HepG2 (cell line): ENCODE measurements around the gene DNM3. TPM values are rescaled to one million over a fixed set of nuclear protein-coding genes. Genes with fewer than 3 reads are reported as not detected.
A peak's percentile ranks its signal among the peaks of the same experiment; 100 is the strongest.

Experiments
- ASH2L ChIP-seq: fragments of 300-600, 200-600 bp; sonication (generic); IDR thresholded peaks from 2 replicates; pipeline ENCODE4 v1.7.0; 2017; ENCODE audit warnings: low read depth, mild to moderate bottlenecking, moderate library complexity, mixed read lengths, low read length; ENCODE audit not compliant: insufficient read length
- BHLHE40 ChIP-seq: IDR thresholded peaks from 2 replicates; pipeline ENCODE4 v1.6.1; 2011; ENCODE audit warnings: low read length, improper control_type of control experiment
- BRF2 ChIP-seq: sonication (generic); formaldehyde crosslinking; IDR thresholded peaks from 2 replicates; pipeline ENCODE4 v1.8.1; 2022; ENCODE audit warnings: mild to moderate bottlenecking, missing genetic modification reagents
- CBX5 ChIP-seq: sonication (generic); formaldehyde crosslinking; IDR thresholded peaks from 2 replicates; pipeline ENCODE4 v1.4.0; 2020; ENCODE audit warnings: missing genetic modification reagents, borderline replicate concordance
- CSRNP2 ChIP-seq: sonication (generic); formaldehyde crosslinking; conservative IDR thresholded peaks from 2 replicates; pipeline ENCODE4 v1.8.0; 2022; ENCODE audit warnings: low read depth, missing genetic modification reagents
- GMEB2 ChIP-seq: IDR thresholded peaks from 2 replicates; pipeline ENCODE4 v1.6.1; 2016; ENCODE audit warnings: missing biosample characterization, missing genetic modification reagents, low read depth
- HCFC1 ChIP-seq: fragments of 150-350 bp; IDR thresholded peaks from 2 replicates; pipeline ENCODE4 v1.6.1; 2014; ENCODE audit warnings: low read depth, low read length
- HDAC2 ChIP-seq: sonication (generic); formaldehyde crosslinking; IDR thresholded peaks from 2 replicates; pipeline ENCODE4 v1.4.0; 2020; ENCODE audit warnings: missing genetic modification reagents
- HNRNPLL ChIP-seq: fragments of 200-400 bp; formaldehyde crosslinking; IDR thresholded peaks from 2 replicates; pipeline ENCODE4 v1.6.1; 2017; ENCODE audit warnings: mild to moderate bottlenecking, low read depth, low read length; ENCODE audit not compliant: poor library complexity, severe bottlenecking
- KDM5B ChIP-seq: sonication (generic); formaldehyde crosslinking; IDR thresholded peaks from 2 replicates; pipeline ENCODE4 v1.4.0; 2020; ENCODE audit warnings: missing genetic modification reagents, mild to moderate bottlenecking, borderline replicate concordance
- KLF15 ChIP-seq: sonication (generic); formaldehyde crosslinking; IDR thresholded peaks from 2 replicates; pipeline ENCODE4 v1.8.1; 2023; ENCODE audit warnings: borderline replicate concordance, mild to moderate bottlenecking, inconsistent platforms, missing genetic modification reagents, mixed read lengths
- LCORL ChIP-seq, 2 experiments: fragments of 450-650 bp in 1 of 2; sonication (generic) in 1 of 2; formaldehyde crosslinking in 1 of 2; IDR thresholded peaks; 2 replicates each; pipeline versions ENCODE4 v1.5.0 to v1.6.1; 2017 to 2020; ENCODE audit warnings: antibody characterized with exemption in 1 of 2, missing genetic modification reagents in 1 of 2
- NKX3-1 ChIP-seq: sonication (generic); formaldehyde crosslinking; IDR thresholded peaks from 2 replicates; pipeline ENCODE4 v1.5.0; 2020; ENCODE audit warnings: missing genetic modification reagents
- NR2F6 ChIP-seq, 2 experiments: IDR thresholded peaks; 2 replicates each; pipeline ENCODE4 v1.6.1; 2016; ENCODE audit warnings: antibody characterized with exemption in 1 of 2, mild to moderate bottlenecking in 1 of 2
- PPARG ChIP-seq: conservative IDR thresholded peaks from 2 replicates; pipeline ENCODE4 v1.6.1; 2016; ENCODE audit warnings: missing biosample characterization, missing genetic modification reagents
- RFXANK ChIP-seq: IDR thresholded peaks from 2 replicates; pipeline ENCODE4 v1.6.1; 2016
- SCMH1 ChIP-seq: sonication (generic); formaldehyde crosslinking; IDR thresholded peaks from 2 replicates; pipeline ENCODE4 v1.9.0; 2021; ENCODE audit warnings: missing genetic modification reagents, mild to moderate bottlenecking, borderline replicate concordance
- SNRNP70 ChIP-seq: fragments of 200-400 bp; formaldehyde crosslinking; IDR thresholded peaks from 2 replicates; pipeline ENCODE4 v1.6.1; 2017; ENCODE audit warnings: mild to moderate bottlenecking, low read depth, low read length, moderate library complexity
- TARDBP ChIP-seq: sonication (generic); formaldehyde crosslinking; IDR thresholded peaks from 2 replicates; pipeline ENCODE4 v1.8.0; 2022; ENCODE audit warnings: mild to moderate bottlenecking, missing genetic modification reagents
- TBX2 ChIP-seq: sonication (generic); formaldehyde crosslinking; IDR thresholded peaks from 2 replicates; pipeline ENCODE4 v1.5.0; 2020; ENCODE audit warnings: missing genetic modification reagents, mild to moderate bottlenecking, borderline replicate concordance
- TSC22D2 ChIP-seq: sonication (generic); formaldehyde crosslinking; IDR thresholded peaks from 2 replicates; pipeline ENCODE4 v1.5.1; 2020; ENCODE audit warnings: missing genetic modification reagents, mild to moderate bottlenecking, borderline replicate concordance
- YEATS4 ChIP-seq: sonication (generic); formaldehyde crosslinking; IDR thresholded peaks from 2 replicates; pipeline ENCODE4 v1.4.0; 2020; ENCODE audit warnings: missing genetic modification reagents, borderline replicate concordance
- ZNF17 ChIP-seq: sonication (generic); formaldehyde crosslinking; IDR thresholded peaks from 2 replicates; pipeline ENCODE4 v1.5.0; 2020; ENCODE audit warnings: mild to moderate bottlenecking, missing genetic modification reagents
- ZNF432 ChIP-seq: sonication (generic); formaldehyde crosslinking; IDR thresholded peaks from 2 replicates; pipeline ENCODE4 v1.5.0; 2020; ENCODE audit warnings: missing genetic modification reagents, mild to moderate bottlenecking, borderline replicate concordance
- ZNF501 ChIP-seq: sonication (generic); formaldehyde crosslinking; IDR thresholded peaks from 2 replicates; pipeline ENCODE4 v1.5.1; 2020; ENCODE audit warnings: mild to moderate bottlenecking, moderate library complexity, missing genetic modification reagents
- ZNF543 ChIP-seq: sonication (generic); formaldehyde crosslinking; IDR thresholded peaks from 2 replicates; pipeline ENCODE4 v1.4.0; 2020; ENCODE audit warnings: mild to moderate bottlenecking, missing genetic modification reagents
- ZNF616 ChIP-seq: sonication (generic); formaldehyde crosslinking; IDR thresholded peaks from 2 replicates; pipeline ENCODE4 v1.5.0; 2020; ENCODE audit warnings: low read depth, mild to moderate bottlenecking, missing genetic modification reagents
- ZNF660 ChIP-seq: sonication (generic); formaldehyde crosslinking; IDR thresholded peaks from 2 replicates; pipeline ENCODE4 v1.5.1; 2020; ENCODE audit warnings: mild to moderate bottlenecking, low read depth, missing genetic modification reagents, borderline replicate concordance
- ZNF674 ChIP-seq: sonication (generic); formaldehyde crosslinking; IDR thresholded peaks from 2 replicates; pipeline ENCODE4 v1.5.0; 2020; ENCODE audit warnings: low read depth, mild to moderate bottlenecking, missing genetic modification reagents
- polyA plus RNA-seq, 8 experiments: library from polyadenylated mRNA; depleted of rRNA in 3 of 8; stranded (reverse) in 7 of 8; unstranded in 1 of 8; fragments of >200 nt; fragmentation: Illumina TruSeq in 4 of 8; extraction: Trizol in 4 of 8; gene quantifications; 2 replicates each; pipeline versions ENCODE4 v1.2.1 to v1.2.3, GENCODE V29; 2011 to 2016; ENCODE audit warnings: low read depth in 4 of 8, missing spikeins in 1 of 8, mixed read lengths in 1 of 8; ENCODE audit not compliant: insufficient read depth in 1 of 8
- total RNA-seq, 5 experiments: library from RNA; depleted of rRNA; stranded (reverse); fragments of >200 nt; fragmentation: Illumina TruSeq; extraction: Trizol; gene quantifications; 2 replicates each; pipeline ENCODE4 v1.2.3, GENCODE V29; 2016; ENCODE audit warnings: low read depth in 1 of 5

The DNM3 gene
- total and polyA plus RNA-seq, 2 of the 13 experiments (the other 11 are each of a cell fraction or from before 2014, with no cell fraction given), result 0.05 TPM; not detected in 1

- TF ChIP-seq KLF15 (no peak), LCORL (IDR thresholded peaks at IDR 0.05) (no peak), LCORL (CRISPR knock-in tag; IDR thresholded peaks at IDR 0.05) (peak; percentile 73), ZNF616 (CRISPR knock-in tag) (no peak), TARDBP (CRISPR knock-in tag) (peak; percentile 74; the same call in 1 of the 2 replicates), RFXANK (CRISPR knock-in tag) (no peak), NKX3-1 (CRISPR knock-in tag) (peak; percentile 86), NR2F6 (IDR thresholded peaks at IDR 0.05) (peak; percentile 54), NR2F6 (CRISPR knock-in tag; IDR thresholded peaks at IDR 0.05) (peak; percentile 71), HDAC2 (CRISPR knock-in tag) (peak; percentile 69), HCFC1 (no peak), KDM5B (CRISPR knock-in tag) (no peak), ASH2L (no peak), ZNF501 (CRISPR knock-in tag) (no peak), SCMH1 (no peak), HNRNPLL (no peak), PPARG (peak; percentile 72), BRF2 (CRISPR knock-in tag) (no peak), TBX2 (CRISPR knock-in tag) (peak; percentile 91), GMEB2 (CRISPR knock-in tag) (no peak), ZNF674 (CRISPR knock-in tag) (no peak), CBX5 (CRISPR knock-in tag) (no peak), ZNF660 (CRISPR knock-in tag) (no peak), CSRNP2 (CRISPR knock-in tag) (no peak), BHLHE40 (no peak), SNRNP70 (no peak), TSC22D2 (no peak), ZNF17 (no peak), ZNF432 (CRISPR knock-in tag) (no peak), ZNF543 (no peak), YEATS4 (CRISPR knock-in tag) (no peak)
Measured at GRCh38 chr1:172269084-172269483, 427.8 kb downstream of the DNM3 start (continued).
